T-cell (primary cell): ENCODE data around the gene RPL7A. TPM values are rescaled to one million over a fixed set of nuclear protein-coding genes. Genes with fewer than 3 reads are reported as not detected.

Source experiments
- ATAC-seq, 4 experiments: fragments of 200-7000 bp in 3 of 4; fragments of 150-1000 bp in 1 of 4; cut with Tn5 transposase; replicated peaks in 1 of 4; 1 replicate in 3 of 4; 2 replicates in 1 of 4; pipeline ENCODE4 v1.10.0; 2021; ENCODE audit warnings: moderate library complexity in 3 of 4, mild to moderate bottlenecking in 2 of 4, moderate number of reproducible peaks in 1 of 4
- CTCF ChIA-PET, 2 donors: fragments of 300-600 bp; sonication (Branson Sonifier 250); formaldehyde crosslinking; loops; one replicate each; lab custom pipeline; 2022; ENCODE audit warnings: antibody characterized with exemption in 2 of 2; lab: Charles Lee
- POLR2A ChIA-PET, 2 donors: fragments of 300-600 bp; sonication (Branson Sonifier 250); formaldehyde crosslinking; loops; one replicate each; lab custom pipeline; 2022; ENCODE audit warnings: antibody characterized with exemption in 2 of 2; lab: Charles Lee
- DNase-seq, 35 experiments: peaks; one replicate each; pipeline versions ENCODE4 v3.0.0 to v3.0.0-alpha.2; 2013 to 2023
- H3K27ac ChIP-seq: one replicate; pipeline ENCODE4 v1.5.1; 2013; ENCODE audit warnings: low read length
- H3K27me3 ChIP-seq, 2 experiments: replicated peaks in 1 of 2; 1 replicate in 1 of 2; 2 replicates in 1 of 2; pipeline versions ENCODE4 v1.6.1 to v1.7.0; 2013; ENCODE audit warnings: low read length in 1 of 2, mixed read lengths in 1 of 2; ENCODE audit not compliant: control insufficient read depth in 2 of 2, insufficient read depth in 2 of 2; ENCODE audit errors: extremely low read depth in 1 of 2
- H3K36me3 ChIP-seq, 2 donors: 1 replicate in 1 of 2; 2 replicates in 1 of 2; pipeline versions ENCODE4 v1.6.1 to v1.7.0; 2013; ENCODE audit warnings: low read length in 1 of 2; ENCODE audit not compliant: control insufficient read depth in 2 of 2, insufficient read depth in 1 of 2; ENCODE audit errors: extremely low read depth in 1 of 2
- H3K4me1 ChIP-seq, 2 experiments: 1 replicate in 1 of 2; 2 replicates in 1 of 2; pipeline versions ENCODE4 v1.6.1 to v1.7.0; 2013; ENCODE audit warnings: low read length in 2 of 2, mixed read lengths in 1 of 2; ENCODE audit not compliant: insufficient read depth in 2 of 2, control insufficient read depth in 1 of 2; ENCODE audit errors: extremely low read depth in 1 of 2
- H3K4me3 ChIP-seq, 2 donors: 1 replicate in 1 of 2; 2 replicates in 1 of 2; pipeline versions ENCODE4 v1.5.1 to v1.7.0; 2013; ENCODE audit warnings: mild to moderate bottlenecking in 2 of 2, low read length in 1 of 2, moderate library complexity in 1 of 2; ENCODE audit not compliant: control insufficient read depth in 1 of 2; ENCODE audit errors: extremely low read depth in 1 of 2
- H3K9me3 ChIP-seq: 2 replicates; pipeline ENCODE4 v1.7.0; 2013
- H3K27ac Mint-ChIP-seq, 2 donors: one replicate each; pipeline ENCODE4 v1.8.0; 2020 to 2021; ENCODE audit warnings: mild to moderate bottlenecking in 2 of 2, mixed read lengths in 2 of 2
- H3K27me3 Mint-ChIP-seq, 2 donors: one replicate each; pipeline ENCODE4 v1.8.0; 2021 to 2022; ENCODE audit warnings: mixed read lengths in 2 of 2
- H3K36me3 Mint-ChIP-seq: one replicate; pipeline ENCODE4 v1.8.0; 2021; ENCODE audit warnings: mixed read lengths
- H3K4me1 Mint-ChIP-seq, 3 donors: one replicate each; pipeline ENCODE4 v1.8.0; 2020 to 2022; ENCODE audit warnings: mixed read lengths in 3 of 3, mild to moderate bottlenecking in 1 of 3
- H3K4me3 Mint-ChIP-seq, 3 donors: one replicate each; pipeline ENCODE4 v1.8.0; 2020 to 2022; ENCODE audit warnings: mild to moderate bottlenecking in 3 of 3, mixed read lengths in 3 of 3, moderate library complexity in 3 of 3
- H3K9me3 Mint-ChIP-seq, 3 donors: one replicate each; pipeline ENCODE4 v1.8.0; 2020 to 2022; ENCODE audit warnings: mixed read lengths in 3 of 3
- WGBS: methylation state at CpG from one replicate; pipeline ENCODE4 v1.1.5; 2013; ENCODE audit warnings: missing lambda C conversion rate; ENCODE audit not compliant: insufficient coverage; 5-methylcytosine and 5-hydroxymethylcytosine counted together
- total RNA-seq, 35 experiments: library from RNA in 6 of 35; stranded (reverse) in 6 of 35; fragments of 120-200 nt in 1 of 35; gene quantifications; one replicate each; pipeline versions ENCODE4 v1.2.1 to v1.2.4 and lab custom pipeline; 2013 to 2026

Gene RPL7A
- total RNA-seq, 5 donors from 2014 or later (not counting 1 experiment from before 2014, with no cell fraction given), result 2,623 to 2,692 (median 2,659) TPM

DNA sequence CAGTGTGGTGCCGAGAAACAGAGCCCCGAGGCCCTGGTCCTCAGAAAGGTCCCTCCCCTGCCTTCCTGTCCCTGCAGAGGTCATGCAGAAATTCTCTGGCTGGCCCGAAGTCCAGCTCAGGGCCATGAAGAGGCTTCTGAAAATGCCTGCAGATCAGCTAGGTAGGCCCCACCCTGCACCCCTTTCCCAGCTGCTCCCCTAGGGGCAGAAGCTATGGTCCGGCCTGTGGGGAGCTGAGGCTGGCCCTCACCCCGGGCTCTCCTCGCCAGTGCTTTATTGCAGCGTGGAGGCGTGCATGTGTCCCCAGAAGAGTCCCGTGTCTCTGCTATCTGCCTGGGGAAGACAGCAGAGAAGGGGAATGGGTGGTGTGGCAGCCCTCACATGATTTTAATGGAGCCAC lies 49.9 kb downstream of the RPL7A start:
- H3K9me3 ChIP-seq, result no peaks in the 10 kb centered on the region
- ChIA-PET CTCF (no interaction called here), POLR2A (no interaction called here)
- no peaks in the 10 kb centered on the region for H3K27me3 Mint-ChIP-seq
- peaks cover 0 to 5% of the 10 kb centered on the region in 2 donors for H3K36me3 ChIP-seq
- H3K9me3 Mint-ChIP-seq, result no peaks in the 10 kb centered on the region
- no peak for ATAC-seq
- H3K4me3 ChIP-seq, result no peak overlapping the region
- H3K4me1 ChIP-seq, result peaks cover 0 to 6% of the 10 kb centered on the region in 2 experiments
- H3K4me3 Mint-ChIP-seq, result no peak overlapping the region
- no peak overlapping the region for H3K27ac ChIP-seq
- peaks cover 0 to 15% of the 10 kb centered on the region in 2 experiments for H3K27me3 ChIP-seq
- H3K36me3 Mint-ChIP-seq, result no peaks in the 10 kb centered on the region
- no peak for DNase-seq
- H3K4me1 Mint-ChIP-seq, result no peaks in the 10 kb centered on the region
- 75% methylated on average over 4 of the region's 9 CpGs for WGBS
- H3K27ac Mint-ChIP-seq, result no peak overlapping the region

DNA sequence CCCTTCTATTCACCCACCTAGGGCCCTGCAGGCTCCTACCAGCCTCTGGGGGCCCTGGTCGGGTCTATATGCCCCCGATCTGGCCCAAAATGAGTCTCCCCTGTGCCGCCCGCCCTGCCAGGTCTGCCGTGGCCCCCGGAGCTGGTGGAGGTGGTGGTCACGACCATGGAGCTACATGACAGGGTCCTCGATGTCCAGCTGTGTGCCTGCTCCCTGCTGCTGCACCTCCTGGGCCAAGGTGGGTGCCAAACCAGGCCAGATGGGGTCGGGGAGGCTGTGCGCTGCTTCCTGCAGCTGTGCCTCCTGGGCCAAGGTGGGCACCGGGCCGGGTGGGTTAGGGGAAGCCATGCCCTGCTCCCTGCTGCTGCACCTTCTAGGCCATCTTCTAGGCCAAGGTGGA lies 52.3 kb downstream of the RPL7A start:
- H3K4me1 Mint-ChIP-seq, result peaks cover 0 to 4% (median 4%) of the 10 kb centered on the region in 3 donors
- H3K27ac ChIP-seq, result no peak overlapping the region
- peaks cover 3 to 11% of the 10 kb centered on the region in 2 donors for H3K36me3 ChIP-seq
- H3K27ac Mint-ChIP-seq, result no peak overlapping the region
- no peaks in the 10 kb centered on the region for H3K27me3 ChIP-seq
- no peaks in the 10 kb centered on the region for H3K36me3 Mint-ChIP-seq
- CTCF ChIA-PET, result interaction anchor here in 1 of 2 donors (0.7 kb wide), 1 partner anchor 91 kb away, joined by 4 read pairs; no protein-coding TSS in a partner anchor
- peaks cover 0 to 15% of the 10 kb centered on the region in 2 experiments for H3K4me1 ChIP-seq
- DNase-seq (no peak), ATAC-seq (no peak)
- H3K9me3 ChIP-seq, result no peaks in the 10 kb centered on the region
- 90% methylated on average over 12 of the region's 12 CpGs for WGBS
- H3K27me3 Mint-ChIP-seq, result no peaks in the 10 kb centered on the region
- no peak overlapping the region for H3K4me3 Mint-ChIP-seq
- no peak overlapping the region for H3K4me3 ChIP-seq
- POLR2A ChIA-PET, result interaction anchor here in 1 of 2 donors (0.6 kb wide), 1 partner anchor 983 kb away, joined by 4 read pairs; no protein-coding TSS in a partner anchor
- H3K9me3 Mint-ChIP-seq, result no peaks in the 10 kb centered on the region

Other genes with a start within 250 kb of the RPL7A start
- 100 to 1,000 TPM in 4 of 5 donors, 10 to 100 TPM in 1; 81.0 to 161 (median 137) TPM for gene RALGDS, start 227.0 kb upstream of the RPL7A start, total RNA-seq
- 10 to 100 TPM in 2 of 5 donors, 1 to 10 TPM in 3; 1.3 to 13.3 (median 7.9) TPM for gene GBGT1, start 184.3 kb upstream of the RPL7A start, total RNA-seq
- gene OBP2B, start 139.0 kb upstream of the RPL7A start, total RNA-seq, result not detected
- gene ABO, start 73.0 kb upstream of the RPL7A start, total RNA-seq, result 1 to 10 TPM in 1 of 5 donors, under 1 TPM in 3, not detected in 1; 0.06 to 1.8 (median 0.37) TPM
- gene SURF6, start 12.0 kb upstream of the RPL7A start, total RNA-seq, result 10 to 100 TPM; 18.5 to 35.0 (median 31.1) TPM
- 10 to 100 TPM; 25.9 to 44.8 (median 40.7) TPM for gene MED22, start 87 bp upstream of the RPL7A start, total RNA-seq
- gene SURF1, start 8.3 kb downstream of the RPL7A start, total RNA-seq, result 10 to 100 TPM; 33.0 to 58.7 (median 58.3) TPM
- gene SURF2, start 8.3 kb downstream of the RPL7A start, total RNA-seq, result 10 to 100 TPM; 17.0 to 25.3 (median 24.9) TPM
- 100 to 1,000 TPM in 4 of 5 donors, 10 to 100 TPM in 1; 73.5 to 114 (median 107) TPM for gene SURF4, start 27.8 kb downstream of the RPL7A start, total RNA-seq
- 1 to 10 TPM in 2 of 5 donors, under 1 TPM in 3; 0.49 to 1.1 (median 0.70) TPM for gene STKLD1, start 28.1 kb downstream of the RPL7A start, total RNA-seq
- gene REXO4, start 69.8 kb downstream of the RPL7A start, total RNA-seq, result 10 to 100 TPM; 23.6 to 44.5 (median 34.9) TPM
- gene ADAMTS13, start 74.1 kb downstream of the RPL7A start, total RNA-seq, result 1 to 10 TPM; 1.3 to 3.3 (median 2.4) TPM
- gene CACFD1, start 111.8 kb downstream of the RPL7A start, total RNA-seq, result 1 to 10 TPM; 2.6 to 5.2 (median 3.7) TPM
- 1 to 10 TPM; 3.6 to 6.1 (median 4.9) TPM for gene SLC2A6, start 130.9 kb downstream of the RPL7A start, total RNA-seq
- not detected for gene MYMK, start 176.7 kb downstream of the RPL7A start, total RNA-seq
- gene ADAMTSL2, start 186.5 kb downstream of the RPL7A start, total RNA-seq, result under 1 TPM; 0.16 to 0.76 (median 0.53) TPM